Fibroblast of villous mesenchyme (primary cell): ENCODE data around the gene ECSIT. TPM values are rescaled to one million over a fixed set of nuclear protein-coding genes. Genes with fewer than 3 reads are reported as not detected.
A peak's percentile ranks its signal among the peaks of the same experiment; 100 is the strongest.

Experiments
- DNase-seq: peaks from one replicate; pipeline ENCODE4 v3.0.0-alpha.2; 2010; ENCODE audit warnings: low read depth
- H3K4me3 ChIP-seq: 2 replicates; pipeline ENCODE4 v1.5.1; 2011; ENCODE audit warnings: low read depth, mild to moderate bottlenecking, low read length
- CTCF ChIP-seq: IDR thresholded peaks from 2 replicates; pipeline ENCODE4 v1.5.1; 2012; ENCODE audit warnings: low read depth, mild to moderate bottlenecking, low read length; ENCODE audit not compliant: insufficient read depth
- total RNA-seq: library from RNA; depleted of rRNA; stranded (reverse); fragments of >200 nt; gene quantifications from 2 replicates; pipeline ENCODE4 v1.2.3, GENCODE V29; 2012

Gene ECSIT
- total RNA-seq, 1 donor = 22.9 TPM

DNA sequence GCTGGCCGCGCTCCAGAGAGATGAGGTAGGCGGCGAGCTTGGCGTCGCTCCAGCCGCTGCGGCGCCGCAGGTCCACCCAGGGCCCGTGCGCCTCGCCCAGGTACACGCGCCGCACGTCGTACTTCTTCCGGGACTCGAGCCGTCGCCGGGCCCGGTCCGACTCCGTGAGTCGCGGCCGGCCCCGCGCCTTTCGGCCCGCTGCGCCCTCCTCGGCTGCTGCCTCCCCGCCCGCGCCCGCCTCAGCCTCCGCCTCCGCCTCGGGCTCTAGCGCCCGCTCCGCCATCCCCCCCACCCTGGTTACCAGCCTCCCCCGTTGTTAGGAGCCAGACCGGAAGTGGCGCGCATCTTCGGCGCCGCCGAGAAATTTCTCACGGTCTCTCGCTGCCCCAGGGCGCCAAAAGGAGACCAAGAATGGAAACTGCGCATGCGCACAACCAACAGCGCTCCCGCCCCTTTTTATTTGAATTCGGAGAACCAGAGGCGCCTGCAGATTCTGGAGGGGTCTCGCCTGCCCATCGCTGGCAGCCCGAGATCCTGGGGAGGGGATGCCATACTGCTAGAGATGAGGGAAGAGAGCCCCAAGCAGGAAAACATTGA lies 23.3 kb downstream of the ECSIT start, which contains the start of gene ZNF653:
ZNF653 (minus strand) TSS at position 336 of the 597 bp plus-strand sequence; CDS start at position 283, 53 bp downstream.
- peak; percentile 95 for DNase-seq
- peak within 1 kb of the TSS; percentile 71 for H3K4me3 ChIP-seq
- TF ChIP-seq CTCF = no peak

DNA sequence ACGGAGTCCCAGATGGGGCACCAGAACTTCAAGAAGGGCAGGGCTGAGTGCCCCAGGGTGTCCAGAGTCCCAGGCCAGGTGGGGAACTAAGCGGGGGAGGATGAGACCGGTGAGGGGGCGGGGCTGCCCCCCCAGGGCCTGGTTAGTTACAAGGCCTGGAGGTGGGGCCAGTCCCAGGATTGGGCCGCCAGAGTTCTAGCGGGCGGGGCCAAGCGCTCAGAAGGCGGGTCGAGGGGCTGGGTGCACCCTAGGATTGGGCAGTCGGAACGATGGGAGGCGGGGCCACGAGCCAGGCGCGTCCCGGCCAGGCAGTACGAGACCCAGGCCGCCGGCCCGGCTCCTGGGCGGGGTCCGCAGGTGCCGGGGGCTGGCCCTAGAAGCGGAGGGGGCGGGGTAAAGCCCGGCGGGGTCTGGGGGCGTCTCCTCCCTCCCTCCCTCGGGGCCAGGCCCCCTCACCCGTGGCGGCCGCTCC lies 23.9 kb downstream of the ECSIT start:
- TF ChIP-seq CTCF = no peak
- peak; percentile 92 for DNase-seq
- peak overlapping the region; percentile 71 for H3K4me3 ChIP-seq

DNA sequence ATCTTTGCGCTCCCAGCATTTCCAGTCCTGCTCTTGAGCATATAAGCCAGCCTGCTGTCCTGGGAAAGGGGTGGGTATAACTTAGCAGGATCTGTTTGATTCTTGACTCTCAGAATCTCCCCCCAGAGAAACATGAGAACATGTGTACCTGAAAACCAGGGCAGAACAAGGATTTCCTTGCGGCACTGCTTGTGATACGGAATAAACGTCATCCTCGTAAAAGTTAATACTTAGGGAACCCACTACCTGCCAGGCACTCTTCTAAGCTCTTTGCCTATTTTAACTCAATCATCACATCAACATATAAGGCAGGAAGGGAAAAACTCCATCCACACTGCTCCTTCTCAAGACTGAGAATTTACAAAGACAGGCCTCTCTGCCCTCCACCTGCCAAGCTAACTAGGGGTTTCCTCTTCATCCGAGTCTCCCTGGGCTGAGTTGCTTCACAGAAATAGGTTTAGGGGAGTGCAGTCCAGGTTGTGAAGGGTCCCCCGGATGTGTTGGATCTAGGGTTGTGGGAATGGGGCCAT lies 24.4 kb downstream of the ECSIT start:
- H3K4me3 ChIP-seq = peak overlapping the region; percentile 71
- no peak for TF ChIP-seq CTCF
- DNase-seq = no peak

DNA sequence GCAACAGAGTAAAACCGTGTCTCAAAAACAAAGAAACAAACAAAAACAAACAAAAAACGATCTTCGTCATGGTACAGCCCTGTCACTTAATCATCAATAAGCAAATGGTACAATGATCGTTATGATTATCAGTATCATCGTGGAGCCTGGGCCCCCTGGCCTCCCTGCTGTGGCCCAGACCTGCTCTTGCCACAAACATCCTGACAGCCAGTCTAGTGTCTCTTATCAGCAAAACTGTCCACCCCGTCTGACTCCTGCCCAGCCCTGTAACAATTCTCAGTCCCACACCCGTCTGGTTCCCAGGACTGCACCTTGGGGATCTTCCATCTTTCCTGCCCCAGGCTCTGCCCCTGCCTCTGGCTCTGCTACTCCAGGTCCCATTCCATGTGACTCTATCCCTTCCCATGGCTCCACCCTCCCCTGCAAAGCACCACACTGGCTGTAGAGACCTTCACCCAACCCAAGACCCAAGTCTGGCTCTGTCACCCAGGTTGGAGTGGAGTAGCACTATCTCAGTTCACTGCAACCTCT lies 29.0 kb downstream of the ECSIT start:
- no peak overlapping the region for H3K4me3 ChIP-seq
- TF ChIP-seq CTCF = no peak
- no peak for DNase-seq

DNA sequence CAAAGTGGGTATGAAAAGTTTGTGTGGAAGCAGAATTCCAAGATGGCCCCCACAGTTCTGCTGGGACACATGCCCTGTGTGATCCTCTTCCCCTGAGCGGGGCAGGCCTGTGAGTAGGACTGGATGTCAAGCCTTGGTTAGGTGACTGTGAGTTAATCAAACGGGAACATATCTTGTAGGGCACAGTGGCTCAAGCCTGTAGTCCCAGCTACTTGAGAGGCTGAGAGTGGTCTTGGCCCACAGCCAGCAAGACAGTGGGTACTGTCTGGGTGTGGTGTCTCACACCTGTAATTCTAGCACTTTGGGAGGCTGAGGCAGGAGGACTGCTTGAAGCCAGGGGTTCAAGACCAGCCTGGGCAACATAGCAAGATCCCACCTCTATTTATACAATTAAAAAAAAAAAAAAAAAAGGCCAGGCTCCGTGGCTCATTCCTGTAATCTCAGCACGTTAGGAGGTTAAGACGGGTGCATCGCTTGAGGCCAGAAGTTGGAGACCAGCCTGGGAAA lies 29.7 kb downstream of the ECSIT start:
- TF ChIP-seq CTCF = no peak
- DNase-seq = no peak
- no peak overlapping the region for H3K4me3 ChIP-seq

GRCh38 chr19:11496391-11497163 lies 32.4 kb downstream of the ECSIT start:
- peak; percentile 81 for TF ChIP-seq CTCF
- H3K4me3 ChIP-seq = no peak overlapping the region
- peak; percentile 83 for DNase-seq
